GM12878 (cell line): Measurements from ENCODE around the gene ABHD12B. TPM values are rescaled to one million over a fixed set of nuclear protein-coding genes. Genes with fewer than 3 reads are reported as not detected.

ENCODE experiments used
- ATAC-seq: fragments of 200-7000 bp; cut with Tn5 transposase; 3 replicates; pipeline ENCODE4 v1.9.1; 2020; ENCODE audit warnings: mild to moderate bottlenecking, moderate library complexity
- BruUV-seq: library from RNA; stranded (reverse); fragments of 400-500 nt; replicated peaks from 2 replicates; lab custom pipeline; 2021; lab: Mats Ljungman, UMichigan
- CTCF ChIA-PET: fragments of 300-600 bp; sonication (Branson Sonifier 250); formaldehyde crosslinking; extraction: SDS; loops from one replicate; lab custom pipeline; 2021; ENCODE audit warnings: inconsistent platforms; lab: Yijun Ruan, JAX
- POLR2A ChIA-PET: fragments of 350-600 bp; formaldehyde crosslinking; extraction: SDS; loops from one replicate; lab custom pipeline; 2021; ENCODE audit warnings: inconsistent platforms; lab: Charles Lee
- RAD21 ChIA-PET: fragments of 300-600 bp; sonication (Branson Sonifier 250); formaldehyde crosslinking; loops from one replicate; lab custom pipeline; 2023; ENCODE audit warnings: antibody characterized with exemption; ENCODE audit not compliant: unreplicated experiment; lab: Charles Lee
- SMC1A ChIA-PET: fragments of 300-600 bp; sonication (Branson Sonifier 250); formaldehyde crosslinking; loops from one replicate; lab custom pipeline; 2023; ENCODE audit not compliant: unreplicated experiment, uncharacterized antibody; lab: Charles Lee
- DNase-seq: peaks from one replicate; pipeline ENCODE4 v3.0.0-alpha.2; 2011; ENCODE audit warnings: low read depth, low spot score
- FAIRE-seq: peaks from 3 replicates; lab custom pipeline; 2011; peaks lifted over from hg19 to GRCh38; lab: Jason Lieb, UNC
- H2AFZ ChIP-seq: 2 replicates; pipeline ENCODE4 v1.6.0; 2011; ENCODE audit warnings: low read depth, low read length, control low read depth; ENCODE audit not compliant: control insufficient read depth
- H3K27ac ChIP-seq: 2 replicates; pipeline ENCODE4 v1.5.1; 2011; ENCODE audit warnings: control low read depth; ENCODE audit not compliant: control insufficient read depth, insufficient read depth
- H3K27me3 ChIP-seq, 2 experiments: replicated peaks in 1 of 2; 2 replicates each; pipeline versions ENCODE4 v1.6.0 to v1.6.1; 2011; ENCODE audit warnings: low read length in 1 of 2; ENCODE audit not compliant: control insufficient read depth in 2 of 2, insufficient read depth in 2 of 2
- H3K36me3 ChIP-seq, 2 experiments: 2 replicates each; pipeline ENCODE4 v1.5.1; 2011; ENCODE audit warnings: low read length in 1 of 2; ENCODE audit not compliant: control insufficient read depth in 2 of 2, insufficient read depth in 2 of 2
- H3K4me1 ChIP-seq: 2 replicates; pipeline ENCODE4 v1.6.1; 2011; ENCODE audit warnings: mild to moderate bottlenecking, low read length, moderate library complexity, mixed read lengths; ENCODE audit not compliant: control insufficient read depth, insufficient read depth
- H3K4me2 ChIP-seq: 2 replicates; pipeline ENCODE4 v1.6.0; 2011; ENCODE audit warnings: control low read depth; ENCODE audit not compliant: control insufficient read depth, insufficient read depth
- H3K4me3 ChIP-seq: fragments of 200-600 bp; sonication (generic); 2 replicates; pipeline ENCODE4 v1.5.1; 2016
- H3K79me2 ChIP-seq: 2 replicates; pipeline ENCODE4 v1.6.0; 2011; ENCODE audit warnings: low read length; ENCODE audit not compliant: control insufficient read depth, insufficient read depth
- H3K9ac ChIP-seq: 2 replicates; pipeline ENCODE4 v1.8.0; 2011; ENCODE audit warnings: low read length, control low read depth, mixed read lengths; ENCODE audit not compliant: control insufficient read depth, insufficient read depth
- H3K9me3 ChIP-seq: replicated peaks from 3 replicates; pipeline ENCODE4 v1.5.1; 2011; ENCODE audit warnings: mild to moderate bottlenecking, low read length; ENCODE audit not compliant: control insufficient read depth, insufficient read depth
- H4K20me1 ChIP-seq: 2 replicates; pipeline ENCODE4 v1.6.0; 2011; ENCODE audit not compliant: control insufficient read depth, insufficient read depth
- JUNB ChIP-seq: IDR thresholded peaks from 2 replicates; pipeline ENCODE4 v1.6.1; 2016; ENCODE audit warnings: antibody characterized with exemption, mild to moderate bottlenecking
- SMAD5 ChIP-seq: IDR thresholded peaks from 2 replicates; pipeline ENCODE4 v1.6.1; 2016; ENCODE audit warnings: antibody characterized with exemption, low read depth
- STAT1 ChIP-seq: fragments of 450-650 bp; conservative IDR thresholded peaks from 2 replicates; pipeline ENCODE4 v1.6.1; 2014; ENCODE audit warnings: antibody characterized with exemption, mild to moderate bottlenecking
- WGBS: methylation state at CpG from one replicate; pipeline ENCODE4 v1.1.6; 2016; ENCODE audit warnings: low lambda C conversion rate; ENCODE audit not compliant: insufficient replicate concordance, insufficient coverage; ENCODE audit errors: missing lambda C conversion rate; 5-methylcytosine and 5-hydroxymethylcytosine counted together
- in situ Hi-C: fragments of 300-500 bp; cut with MboI; formaldehyde crosslinking; loops from 9 replicates; pipeline ENCODE4 v1.14.3; 2018; ENCODE audit warnings: mixed read lengths
- intact Hi-C: fragments of 100-400 bp; cut with micrococcal nuclease; formaldehyde crosslinking; loops from one replicate; pipeline ENCODE4 v1.14.2; 2022; ENCODE audit not compliant: unreplicated experiment
- polyA plus RNA-seq, 11 experiments: library from polyadenylated mRNA; depleted of rRNA in 4 of 11; unstranded in 6 of 11; stranded (reverse) in 5 of 11; fragments of >200 nt; fragmentation: Nextera tagmentation in 4 of 11; fragmentation: Illumina TruSeq in 1 of 11; extraction: Ambion mirVana in 4 of 11; extraction: Trizol in 1 of 11; gene quantifications; 1 replicate in 1 of 11; 2 replicates in 10 of 11; pipeline versions ENCODE4 v1.2.1 to v1.2.3, GENCODE V29; 2011 to 2016; ENCODE audit warnings: inconsistent platforms in 2 of 11, missing spikeins in 2 of 11, low read depth in 1 of 11
- total RNA-seq, 4 experiments: library from RNA; depleted of rRNA in 3 of 4; stranded (reverse); fragments of >200 nt in 3 of 4; fragmentation: Illumina TruSeq in 1 of 4; extraction: Trizol in 1 of 4; gene quantifications; 2 replicates each; pipeline versions ENCODE4 v1.2.1 to v1.2.3, GENCODE V29; 2013 to 2021
- TF ChIP-seq, protein P1 (sequence below): fragments of 150-350 bp; IDR thresholded peaks from 2 replicates; pipeline ENCODE4 v1.6.1; 2016; ENCODE audit warnings: low read depth, low read length
- TF ChIP-seq, protein P2 (sequence below): IDR thresholded peaks from 2 replicates; pipeline ENCODE4 v1.6.1; 2012; ENCODE audit warnings: low read depth, low read length, improper control_type of control experiment

ABHD12B gene
- total and polyA plus RNA-seq, 10 of the 15 experiments (the other 5 are each of a cell fraction or from before 2014, with no cell fraction given), result not detected

DNA sequence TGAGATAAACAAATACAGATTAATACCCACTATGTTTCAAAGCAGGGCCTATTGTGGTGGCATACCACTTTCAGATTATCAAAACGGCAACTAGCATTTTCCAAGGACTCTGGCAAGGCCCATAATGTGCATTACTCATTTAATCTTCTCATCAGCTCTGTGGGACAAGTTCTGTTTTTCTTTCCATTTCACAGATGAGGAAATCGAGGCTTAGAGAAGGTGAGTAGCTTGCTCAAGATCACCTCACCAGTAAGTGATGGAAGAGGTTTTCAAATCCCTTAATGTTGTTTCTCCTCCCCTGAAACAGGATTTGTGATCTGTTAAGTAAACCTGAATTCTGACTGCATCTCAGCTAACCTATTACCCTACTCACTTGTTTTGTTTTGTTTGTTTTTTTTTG lies 76.4 kb downstream of the ABHD12B start:
- Histone ChIP-seq H2AFZ (no peak overlapping the region), H3K4me3 (no peak overlapping the region), H3K4me1 (peaks cover 8% of the 10 kb centered on the region), H3K9ac (no peak overlapping the region), H3K27ac (no peak overlapping the region), H3K79me2 (no peaks in the 10 kb centered on the region)
- ChIA-PET RAD21 (interaction anchor here (0.6 kb wide), 1 partner anchor 37 kb away, joined by 3 read pairs; no protein-coding TSS in a partner anchor), POLR2A (no interaction called here)
- in situ Hi-C loops, result no loop called here
- DNase-seq (no peak), FAIRE-seq (no peak)
- WGBS, result 39% methylated on average over 2 of the region's 2 CpGs
- TF ChIP-seq STAT1 (no peak), SMAD5 (no peak), JUNB (no peak)
- TF ChIP-seq, protein P1, sequence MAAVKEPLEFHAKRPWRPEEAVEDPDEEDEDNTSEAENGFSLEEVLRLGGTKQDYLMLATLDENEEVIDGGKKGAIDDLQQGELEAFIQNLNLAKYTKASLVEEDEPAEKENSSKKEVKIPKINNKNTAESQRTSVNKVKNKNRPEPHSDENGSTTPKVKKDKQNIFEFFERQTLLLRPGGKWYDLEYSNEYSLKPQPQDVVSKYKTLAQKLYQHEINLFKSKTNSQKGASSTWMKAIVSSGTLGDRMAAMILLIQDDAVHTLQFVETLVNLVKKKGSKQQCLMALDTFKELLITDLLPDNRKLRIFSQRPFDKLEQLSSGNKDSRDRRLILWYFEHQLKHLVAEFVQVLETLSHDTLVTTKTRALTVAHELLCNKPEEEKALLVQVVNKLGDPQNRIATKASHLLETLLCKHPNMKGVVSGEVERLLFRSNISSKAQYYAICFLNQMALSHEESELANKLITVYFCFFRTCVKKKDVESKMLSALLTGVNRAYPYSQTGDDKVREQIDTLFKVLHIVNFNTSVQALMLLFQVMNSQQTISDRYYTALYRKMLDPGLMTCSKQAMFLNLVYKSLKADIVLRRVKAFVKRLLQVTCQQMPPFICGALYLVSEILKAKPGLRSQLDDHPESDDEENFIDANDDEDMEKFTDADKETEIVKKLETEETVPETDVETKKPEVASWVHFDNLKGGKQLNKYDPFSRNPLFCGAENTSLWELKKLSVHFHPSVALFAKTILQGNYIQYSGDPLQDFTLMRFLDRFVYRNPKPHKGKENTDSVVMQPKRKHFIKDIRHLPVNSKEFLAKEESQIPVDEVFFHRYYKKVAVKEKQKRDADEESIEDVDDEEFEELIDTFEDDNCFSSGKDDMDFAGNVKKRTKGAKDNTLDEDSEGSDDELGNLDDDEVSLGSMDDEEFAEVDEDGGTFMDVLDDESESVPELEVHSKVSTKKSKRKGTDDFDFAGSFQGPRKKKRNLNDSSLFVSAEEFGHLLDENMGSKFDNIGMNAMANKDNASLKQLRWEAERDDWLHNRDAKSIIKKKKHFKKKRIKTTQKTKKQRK, result no peak
- TF ChIP-seq, protein P2, sequence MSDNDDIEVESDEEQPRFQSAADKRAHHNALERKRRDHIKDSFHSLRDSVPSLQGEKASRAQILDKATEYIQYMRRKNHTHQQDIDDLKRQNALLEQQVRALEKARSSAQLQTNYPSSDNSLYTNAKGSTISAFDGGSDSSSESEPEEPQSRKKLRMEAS, result no peak
- TF ChIP-seq, all 136 proteins: peak for 0
- intact Hi-C loops, result no loop called here
- ATAC-seq, result no peak
- Histone ChIP-seq H3K4me2 (no peak overlapping the region), H3K36me3 (no peaks in the 10 kb centered on the region), H3K27me3 (peaks cover 6 to 13% of the 10 kb centered on the region in 2 experiments), H4K20me1 (no peaks in the 10 kb centered on the region), H3K9me3 (no peaks in the 10 kb centered on the region; the same call in 2 of the 3 replicates)
- ChIA-PET SMC1A (no interaction called here), CTCF (no interaction called here)
- BruUV-seq, result no TSS peak
